OCI-LY3 (cell line): ENCODE data around the gene TRIM37.

Experiments used
- CTCF ChIP-seq: fragments of 200-600, 300-600 bp; sonication (generic); IDR thresholded peaks from 2 replicates; pipeline ENCODE4 v1.5.1; 2014; ENCODE audit warnings: antibody characterized with exemption, low read length, low read depth
- EZH2phosphoT487 ChIP-seq: fragments of 200-600 bp; shearing (Covaris generic); IDR thresholded peaks from 2 replicates; pipeline ENCODE4 v1.6.1; 2018; ENCODE audit warnings: antibody characterized with exemption, mixed run types, low read depth

GRCh38 chr17:59046192-59046591 is 60.5 kb downstream of the TRIM37 start:
- TF ChIP-seq CTCF (no peak), EZH2phosphoT487 (no peak)
